CD4-positive, alpha-beta T cell (primary cell): ENCODE data around the gene DHX32. TPM values are rescaled to one million over a fixed set of nuclear protein-coding genes. Genes with fewer than 3 reads are reported as not detected.
"Not testable (repeated sequence)": the region's sequence is repeated elsewhere in the genome, so short reads cannot be mapped to it uniquely, and the experiment has no call there.

ENCODE experiments used
- ATAC-seq: fragments of 200-7000 bp; cut with Tn5 transposase; one replicate; pipeline ENCODE4 v1.10.0; 2022; ENCODE audit warnings: mild to moderate bottlenecking; ENCODE audit not compliant: poor library complexity
- CTCF ChIA-PET: fragments of 350-600 bp; sonication (Branson Sonifier 250); formaldehyde crosslinking; loops from one replicate; lab custom pipeline; 2021; ENCODE audit warnings: antibody characterized with exemption, inconsistent platforms; lab: Charles Lee
- POLR2A ChIA-PET: fragments of 350-600 bp; sonication (Branson Sonifier 250); formaldehyde crosslinking; loops from one replicate; lab custom pipeline; 2021; ENCODE audit warnings: antibody characterized with exemption, inconsistent platforms; lab: Charles Lee
- DNase-seq, 14 experiments: peaks; one replicate each; pipeline ENCODE4 v3.0.0-alpha.2; 2013 to 2020; ENCODE audit warnings: mixed read lengths in 2 of 14
- H3K27ac ChIP-seq, 2 donors: one replicate each; pipeline versions ENCODE4 v1.5.1 to v1.7.0; 2013; ENCODE audit warnings: low read length in 2 of 2, low read depth in 1 of 2, mild to moderate bottlenecking in 1 of 2
- H3K27me3 ChIP-seq, 2 experiments: 1 replicate in 1 of 2; 2 replicates in 1 of 2; pipeline versions ENCODE4 v1.6.1 to v1.7.0; 2013; ENCODE audit warnings: low read length in 2 of 2, control low read depth in 1 of 2, mild to moderate bottlenecking in 1 of 2, moderate library complexity in 1 of 2; ENCODE audit not compliant: insufficient read depth in 2 of 2, control insufficient read depth in 1 of 2
- H3K36me3 ChIP-seq: one replicate; pipeline ENCODE4 v1.6.1; 2013; ENCODE audit warnings: low read length, control low read depth; ENCODE audit not compliant: insufficient read depth
- H3K4me1 ChIP-seq: one replicate; pipeline ENCODE4 v1.6.1; 2013; ENCODE audit warnings: low read length, control low read depth; ENCODE audit not compliant: insufficient read depth
- H3K4me3 ChIP-seq: one replicate; pipeline ENCODE4 v1.5.1; 2013; ENCODE audit warnings: mild to moderate bottlenecking, low read length, moderate library complexity
- H3K9me3 ChIP-seq, 2 experiments: 1 replicate in 1 of 2; 2 replicates in 1 of 2; pipeline versions ENCODE4 v1.6.1 to v1.7.0; 2013; ENCODE audit warnings: low read length in 2 of 2, mild to moderate bottlenecking in 2 of 2, control low read depth in 1 of 2, moderate library complexity in 1 of 2; ENCODE audit not compliant: control insufficient read depth in 1 of 2, insufficient read depth in 1 of 2
- H3K27ac Mint-ChIP-seq: one replicate; pipeline ENCODE4 v1.8.0; 2020; ENCODE audit warnings: mixed read lengths
- H3K27me3 Mint-ChIP-seq: one replicate; pipeline ENCODE4 v1.8.0; 2021; ENCODE audit warnings: mixed read lengths
- H3K36me3 Mint-ChIP-seq: one replicate; pipeline ENCODE4 v1.8.0; 2021; ENCODE audit warnings: low read depth, mixed read lengths
- H3K4me1 Mint-ChIP-seq: one replicate; pipeline ENCODE4 v1.8.0; 2021; ENCODE audit warnings: low read depth, mixed read lengths
- H3K4me3 Mint-ChIP-seq: one replicate; pipeline ENCODE4 v1.8.0; 2020; ENCODE audit warnings: mild to moderate bottlenecking, mixed read lengths
- H3K9me3 Mint-ChIP-seq: one replicate; pipeline ENCODE4 v1.8.0; 2020; ENCODE audit warnings: mixed read lengths
- intact Hi-C, 2 experiments: fragments of 100-400 bp; cut with DNase I in 1 of 2; cut with micrococcal nuclease in 1 of 2; formaldehyde crosslinking; loops; one replicate each; pipeline versions ENCODE4 v1.15.1 to v1.9.0; 2023 to 2025; cut with DNase I, micrococcal nuclease
- polyA plus RNA-seq, 2 donors: library from polyadenylated mRNA; unstranded; fragments of 120-200 nt; gene quantifications; one replicate each; pipeline ENCODE4 v1.2.1, GENCODE V29; 2013
- total RNA-seq, 174 experiments: library from RNA in 2 of 174; stranded (reverse) in 2 of 174; gene quantifications; one replicate each; pipeline ENCODE4 v1.2.3 and lab custom pipeline; 2021 to 2026
- TF ChIP-seq, protein P1 (sequence below): fragments of 200-600 bp; IDR thresholded peaks from one replicate; pipeline ENCODE4 v1.8.0; 2022; ENCODE audit warnings: antibody characterized with exemption, mild to moderate bottlenecking

Gene DHX32, protein sequence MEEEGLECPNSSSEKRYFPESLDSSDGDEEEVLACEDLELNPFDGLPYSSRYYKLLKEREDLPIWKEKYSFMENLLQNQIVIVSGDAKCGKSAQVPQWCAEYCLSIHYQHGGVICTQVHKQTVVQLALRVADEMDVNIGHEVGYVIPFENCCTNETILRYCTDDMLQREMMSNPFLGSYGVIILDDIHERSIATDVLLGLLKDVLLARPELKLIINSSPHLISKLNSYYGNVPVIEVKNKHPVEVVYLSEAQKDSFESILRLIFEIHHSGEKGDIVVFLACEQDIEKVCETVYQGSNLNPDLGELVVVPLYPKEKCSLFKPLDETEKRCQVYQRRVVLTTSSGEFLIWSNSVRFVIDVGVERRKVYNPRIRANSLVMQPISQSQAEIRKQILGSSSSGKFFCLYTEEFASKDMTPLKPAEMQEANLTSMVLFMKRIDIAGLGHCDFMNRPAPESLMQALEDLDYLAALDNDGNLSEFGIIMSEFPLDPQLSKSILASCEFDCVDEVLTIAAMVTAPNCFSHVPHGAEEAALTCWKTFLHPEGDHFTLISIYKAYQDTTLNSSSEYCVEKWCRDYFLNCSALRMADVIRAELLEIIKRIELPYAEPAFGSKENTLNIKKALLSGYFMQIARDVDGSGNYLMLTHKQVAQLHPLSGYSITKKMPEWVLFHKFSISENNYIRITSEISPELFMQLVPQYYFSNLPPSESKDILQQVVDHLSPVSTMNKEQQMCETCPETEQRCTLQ
- 1 to 10 TPM; 1.3 to 1.7 TPM for total RNA-seq
- polyA plus RNA-seq (2013, experiment 1 of 2), result 5.8 TPM
- 9.4 TPM for polyA plus RNA-seq (2013, experiment 2 of 2)
- total RNA-seq (lab: John Stamatoyannopoulos, UW), result 3.2 to 49.8 (median 17.0) reads per million in 172 experiments

DNA sequence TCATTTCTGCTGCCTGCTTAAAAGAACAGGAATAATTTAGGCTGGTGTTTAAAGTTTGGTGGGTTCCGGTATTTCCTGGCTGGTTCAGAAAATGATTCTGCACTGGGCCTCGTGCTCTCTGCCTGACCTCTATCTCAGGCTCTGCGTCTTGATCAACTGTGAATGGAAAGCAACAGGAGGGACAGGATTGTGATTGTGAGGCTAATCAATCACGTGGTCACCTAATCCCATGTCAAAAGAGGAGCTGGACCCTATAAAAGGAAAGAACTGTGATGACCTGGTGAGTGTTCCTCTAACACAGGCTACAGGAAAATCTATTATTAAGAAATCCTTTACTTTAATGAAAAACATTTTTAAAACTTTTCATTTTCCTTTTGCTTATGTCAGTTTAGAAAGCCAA is at the start of gene DHX32:
DHX32 (minus strand) TSS at position 101 of the 400 bp plus-strand sequence. CDS start 468 bp downstream, outside the sequence.
- Mint-ChIP-seq H3K4me1 (no peaks in the 10 kb centered on the region), H3K36me3 (peaks cover 16% of the 10 kb centered on the region), H3K27ac (no peak within 1 kb of the TSS), H3K27me3 (no peaks in the 10 kb centered on the region), H3K4me3 (no peak within 1 kb of the TSS), H3K9me3 (peaks cover 2% of the 10 kb centered on the region)
- TF ChIP-seq, protein P1, sequence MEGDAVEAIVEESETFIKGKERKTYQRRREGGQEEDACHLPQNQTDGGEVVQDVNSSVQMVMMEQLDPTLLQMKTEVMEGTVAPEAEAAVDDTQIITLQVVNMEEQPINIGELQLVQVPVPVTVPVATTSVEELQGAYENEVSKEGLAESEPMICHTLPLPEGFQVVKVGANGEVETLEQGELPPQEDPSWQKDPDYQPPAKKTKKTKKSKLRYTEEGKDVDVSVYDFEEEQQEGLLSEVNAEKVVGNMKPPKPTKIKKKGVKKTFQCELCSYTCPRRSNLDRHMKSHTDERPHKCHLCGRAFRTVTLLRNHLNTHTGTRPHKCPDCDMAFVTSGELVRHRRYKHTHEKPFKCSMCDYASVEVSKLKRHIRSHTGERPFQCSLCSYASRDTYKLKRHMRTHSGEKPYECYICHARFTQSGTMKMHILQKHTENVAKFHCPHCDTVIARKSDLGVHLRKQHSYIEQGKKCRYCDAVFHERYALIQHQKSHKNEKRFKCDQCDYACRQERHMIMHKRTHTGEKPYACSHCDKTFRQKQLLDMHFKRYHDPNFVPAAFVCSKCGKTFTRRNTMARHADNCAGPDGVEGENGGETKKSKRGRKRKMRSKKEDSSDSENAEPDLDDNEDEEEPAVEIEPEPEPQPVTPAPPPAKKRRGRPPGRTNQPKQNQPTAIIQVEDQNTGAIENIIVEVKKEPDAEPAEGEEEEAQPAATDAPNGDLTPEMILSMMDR, result no peak
- H3K27me3 ChIP-seq, result no peaks in the 10 kb centered on the region
- POLR2A ChIA-PET, result no interaction called here
- DNase-seq (no peak), ATAC-seq (no peak)
- intact Hi-C loops, result no loop called here
- H3K9me3 ChIP-seq, result peaks cover 3 to 4% of the 10 kb centered on the region in 2 experiments
- H3K36me3 ChIP-seq, result no peaks in the 10 kb centered on the region
- no peak within 1 kb of the TSS for H3K27ac ChIP-seq
- CTCF ChIA-PET, result no interaction called here
- H3K4me1 ChIP-seq, result no peaks in the 10 kb centered on the region
- no peak within 1 kb of the TSS for H3K4me3 ChIP-seq

DNA sequence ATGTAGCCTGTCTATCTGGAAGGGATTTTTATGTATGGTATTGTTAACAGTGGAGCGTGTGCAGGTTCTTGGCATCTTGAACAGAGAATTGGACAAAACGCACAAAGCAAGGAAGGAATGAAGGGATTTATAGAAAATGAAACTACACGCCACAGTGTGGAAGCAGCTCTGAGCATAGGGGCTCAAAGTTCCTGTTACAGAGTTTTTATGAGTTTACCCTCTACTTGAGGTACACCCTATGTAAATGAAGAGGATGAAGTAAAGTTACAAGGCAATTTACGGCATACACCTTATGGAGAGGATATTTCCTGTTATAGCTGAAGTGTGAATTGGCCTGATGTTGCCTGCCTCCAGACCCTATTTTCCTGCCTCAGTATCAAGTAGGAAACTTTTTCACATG is 48.5 kb upstream of the DHX32 start:
- Mint-ChIP-seq H3K27me3 (peaks cover 24% of the 10 kb centered on the region), H3K27ac (no peak overlapping the region), H3K4me1 (no peaks in the 10 kb centered on the region), H3K9me3 (no peaks in the 10 kb centered on the region), H3K4me3 (no peak overlapping the region), H3K36me3 (no peaks in the 10 kb centered on the region)
- ATAC-seq, result no peak
- no peaks in the 10 kb centered on the region for H3K9me3 ChIP-seq
- no peaks in the 10 kb centered on the region for H3K36me3 ChIP-seq
- no peak overlapping the region for H3K4me3 ChIP-seq
- peaks cover 5% of the 10 kb centered on the region in 2 experiments for H3K27me3 ChIP-seq
- ChIA-PET CTCF (interaction anchor here (0.5 kb wide), 1 partner anchor 13 kb away, joined by 3 read pairs; no protein-coding TSS in a partner anchor), POLR2A (no interaction called here)
- DNase-seq, result no peak
- H3K27ac ChIP-seq, result no peak overlapping the region
- TF ChIP-seq, protein P1, result no peak
- intact Hi-C loops, result no loop called here
- H3K4me1 ChIP-seq, result no peaks in the 10 kb centered on the region

DNA sequence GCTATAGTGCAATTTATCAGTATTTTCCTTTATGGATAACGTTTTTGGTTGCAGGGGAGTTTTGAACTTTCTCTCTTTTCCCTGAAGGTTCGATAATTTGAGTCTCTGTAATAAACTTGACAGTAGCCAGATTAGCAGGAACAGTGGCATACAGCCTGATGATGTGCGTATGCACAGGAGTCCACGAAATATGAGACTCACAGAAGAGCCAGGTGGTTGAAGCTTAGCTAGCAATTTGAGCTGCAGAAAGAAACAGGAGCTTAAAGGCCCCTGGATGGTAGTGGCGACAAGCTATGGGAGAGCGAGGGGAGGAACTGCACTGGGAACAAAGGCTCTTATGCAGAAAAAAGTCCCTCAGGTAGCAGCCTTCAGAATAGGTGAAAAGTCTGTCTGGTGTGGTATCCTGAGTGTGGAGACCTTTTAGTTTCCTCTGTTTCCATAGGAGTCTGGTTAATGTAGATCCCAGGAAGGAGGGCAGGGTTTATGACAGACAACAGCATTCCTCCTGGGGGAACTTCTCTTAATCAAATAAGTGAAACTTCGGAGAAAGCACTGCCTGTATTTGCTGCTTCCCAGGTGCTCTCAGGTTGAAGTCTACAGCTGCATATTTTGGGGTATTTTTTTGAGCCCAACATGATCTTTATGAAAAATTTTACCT is 48.0 kb upstream of the DHX32 start:
- Mint-ChIP-seq H3K27me3 (peaks cover 19% of the 10 kb centered on the region), H3K9me3 (no peaks in the 10 kb centered on the region), H3K27ac (no peak overlapping the region), H3K36me3 (no peaks in the 10 kb centered on the region), H3K4me1 (no peaks in the 10 kb centered on the region), H3K4me3 (no peak overlapping the region)
- ATAC-seq, result no peak
- ChIA-PET POLR2A (no interaction called here), CTCF (interaction anchor here (0.5 kb wide), 1 partner anchor 13 kb away, joined by 3 read pairs; no protein-coding TSS in a partner anchor)
- no peaks in the 10 kb centered on the region for H3K36me3 ChIP-seq
- intact Hi-C loops, result no loop called here
- no peak overlapping the region for H3K4me3 ChIP-seq
- no peak for DNase-seq
- no peaks in the 10 kb centered on the region for H3K4me1 ChIP-seq
- H3K27me3 ChIP-seq, result peaks cover 0 to under 1% of the 10 kb centered on the region in 2 experiments
- TF ChIP-seq, protein P1, result no peak
- H3K27ac ChIP-seq, result no peak overlapping the region
- no peaks in the 10 kb centered on the region for H3K9me3 ChIP-seq

DNA sequence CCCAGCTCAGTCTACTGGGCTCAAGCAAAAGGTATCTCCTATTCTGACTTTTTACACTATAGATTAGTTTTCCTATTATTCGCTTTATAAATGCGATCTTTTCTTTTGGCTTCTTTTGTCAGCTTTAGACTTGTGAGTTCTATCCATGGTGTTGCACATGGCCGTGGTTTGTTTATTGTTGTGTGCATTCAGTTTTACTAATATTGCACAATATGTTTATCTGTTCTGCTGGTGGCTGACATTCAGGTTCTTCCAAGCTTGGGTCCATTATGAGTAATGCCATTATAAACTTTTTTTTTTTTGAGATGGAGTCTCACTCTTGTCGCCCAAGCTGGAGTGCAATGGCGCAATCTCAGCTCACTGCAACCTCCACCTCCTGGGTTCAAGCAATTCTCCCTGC is 46.2 kb upstream of the DHX32 start:
- H3K4me1 ChIP-seq, ATAC-seq, H3K27me3 ChIP-seq, POLR2A ChIA-PET, CTCF ChIA-PET, H3K4me3 Mint-ChIP-seq, intact Hi-C loops, H3K27me3 Mint-ChIP-seq, H3K27ac Mint-ChIP-seq, H3K27ac ChIP-seq, H3K36me3 ChIP-seq, H3K9me3 Mint-ChIP-seq, H3K4me3 ChIP-seq, H3K36me3 Mint-ChIP-seq, DNase-seq, H3K9me3 ChIP-seq, H3K4me1 Mint-ChIP-seq: not testable (repeated sequence)
